ENCODE data around the gene PTGER3. TPM values are rescaled to one million over a fixed set of nuclear protein-coding genes. Genes with fewer than 3 reads are reported as not detected.

Gene PTGER3
- total and polyA plus RNA-seq, 2 experiments from 2014 or later: 0.45 to 1.6 TPM

DNA sequence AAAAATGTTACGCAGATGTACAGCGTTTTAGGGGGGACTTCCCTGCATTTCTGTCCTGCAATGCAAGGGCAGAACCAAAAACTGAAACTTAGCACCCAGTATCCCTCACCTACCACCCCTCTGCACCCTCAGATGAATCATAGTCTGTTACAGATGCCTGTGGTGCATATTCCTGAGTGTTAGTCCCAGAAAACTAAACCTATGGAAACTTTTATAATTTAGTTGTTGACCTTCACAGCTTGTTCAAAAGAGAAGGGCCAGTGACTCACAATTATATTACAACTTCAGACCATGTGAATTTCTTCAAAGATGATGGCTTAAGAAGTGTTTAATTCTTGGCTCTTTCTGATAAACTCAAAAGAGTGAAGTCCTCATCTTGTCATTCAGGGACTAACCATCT, 5.8 kb downstream of the PTGER3 start (continued):
- no peak for TF ChIP-seq ZNF462 (CRISPR knock-in tag; IDR thresholded peaks at IDR 0.05)
- TF ChIP-seq JUNB (IDR thresholded peaks at IDR 0.05; ENCODE audit: unreplicated experiment): no peak
- no peak for TF ChIP-seq ZNF331 (CRISPR knock-in tag; IDR thresholded peaks at IDR 0.05; ENCODE audit: low read depth)
- no peak for TF ChIP-seq ZNF114 (CRISPR knock-in tag; IDR thresholded peaks at IDR 0.05)
- no peak for TF ChIP-seq CREB1 (CRISPR knock-in tag; IDR thresholded peaks at IDR 0.05; ENCODE audit: low read depth)
- no peak for TF ChIP-seq POLR2AphosphoS5 (IDR thresholded peaks at IDR 0.05; ENCODE audit: low read depth)
- TF ChIP-seq EZH2 (IDR thresholded peaks at IDR 0.05; ENCODE audit: low read depth, unreplicated experiment): no peak
- TF ChIP-seq CTCF (conservative IDR thresholded peaks at IDR 0.05; ENCODE audit: low read depth in 2 of 2): no peak
- no peak for TF ChIP-seq NANOG (IDR thresholded peaks at IDR 0.05; ENCODE audit: borderline replicate concordance)
- TF ChIP-seq EZH2phosphoT487 (IDR thresholded peaks at IDR 0.05; ENCODE audit: unreplicated experiment): no peak

Measured in GM23338 (cell line).